Caki2 (cell line): ENCODE data around the gene HLA-DQA1. TPM values are rescaled to one million over a fixed set of nuclear protein-coding genes. Genes with fewer than 3 reads are reported as not detected.
A peak's percentile ranks its signal among the peaks of the same experiment; 100 is the strongest.
"Not testable (repeated sequence)": the region's sequence is repeated elsewhere in the genome, so short reads cannot be mapped to it uniquely, and the experiment has no call there.

Experiments
- DNase-seq: peaks from one replicate; pipeline ENCODE4 v3.0.0-alpha.2; 2015; ENCODE audit warnings: low read depth
- in situ Hi-C: cut with HindIII; loops from 2 replicates; pipeline ENCODE4 v1.10.0; 2016; ENCODE audit warnings: low sequenced_read_pairs, low pct_unique_long_range_greater_than_20kb, mixed read lengths
- total RNA-seq: library from RNA; depleted of rRNA; stranded (reverse); fragments of >200 nt; shearing (Covaris generic); gene quantifications from 2 replicates; pipeline ENCODE4 v1.2.3, GENCODE V29; 2014; ENCODE audit warnings: low replicate concordance

Gene HLA-DQA1
- total RNA-seq, 1 experiment from 2014 or later: not detected

DNA sequence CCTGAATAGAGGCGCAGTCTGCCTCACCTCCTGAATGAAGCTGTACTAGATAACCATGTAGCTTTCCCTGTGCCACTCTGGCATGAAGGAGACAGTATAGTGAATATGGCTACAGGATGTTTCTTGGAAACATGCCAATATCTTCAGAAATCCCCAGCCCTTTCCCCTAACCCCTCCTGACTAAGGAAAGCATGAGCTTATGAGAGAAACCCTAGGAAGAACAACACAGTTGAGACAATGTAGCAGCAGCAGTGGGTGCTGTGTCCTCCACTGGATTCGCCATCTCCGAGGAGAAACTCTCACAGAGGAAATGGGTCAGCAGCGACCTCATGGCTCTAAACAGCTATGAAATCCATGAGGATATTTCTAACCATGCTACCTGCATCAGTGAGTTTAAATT, 6.7 kb downstream of the HLA-DQA1 start:
- in situ Hi-C loops: no loop called here
- DNase-seq: no peak

DNA sequence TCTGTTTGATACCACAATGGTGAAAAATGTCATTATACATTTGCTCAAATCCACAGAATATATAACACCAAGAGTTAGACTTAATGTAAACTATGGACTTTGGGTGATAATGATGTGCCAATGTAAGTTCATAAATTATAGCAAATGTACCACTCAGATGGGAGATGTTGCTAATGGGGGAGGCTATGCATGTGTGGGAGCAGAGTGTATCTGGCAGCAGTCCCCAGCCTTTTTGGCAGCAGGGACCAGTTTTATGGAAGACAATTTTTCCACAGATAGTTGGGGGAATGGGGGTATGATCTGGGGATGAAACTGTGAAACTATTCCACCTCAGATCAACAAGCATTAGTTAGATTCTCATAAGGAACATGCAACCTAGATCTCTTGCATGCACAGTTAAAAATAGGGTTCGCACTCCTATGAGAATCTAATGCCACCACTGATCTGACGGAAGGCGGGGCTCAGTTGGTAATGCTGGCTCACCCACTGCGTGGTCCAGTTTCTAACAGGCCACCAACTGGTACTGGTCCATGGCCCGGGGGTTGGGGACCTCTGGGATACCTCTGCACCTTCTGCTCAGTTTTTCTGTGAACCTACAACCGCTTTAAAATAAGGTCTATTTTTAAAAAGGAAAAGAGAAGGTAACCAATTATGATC, 8.0 kb downstream of the HLA-DQA1 start:
- in situ Hi-C loops: no loop called here
- DNase-seq: no peak

DNA sequence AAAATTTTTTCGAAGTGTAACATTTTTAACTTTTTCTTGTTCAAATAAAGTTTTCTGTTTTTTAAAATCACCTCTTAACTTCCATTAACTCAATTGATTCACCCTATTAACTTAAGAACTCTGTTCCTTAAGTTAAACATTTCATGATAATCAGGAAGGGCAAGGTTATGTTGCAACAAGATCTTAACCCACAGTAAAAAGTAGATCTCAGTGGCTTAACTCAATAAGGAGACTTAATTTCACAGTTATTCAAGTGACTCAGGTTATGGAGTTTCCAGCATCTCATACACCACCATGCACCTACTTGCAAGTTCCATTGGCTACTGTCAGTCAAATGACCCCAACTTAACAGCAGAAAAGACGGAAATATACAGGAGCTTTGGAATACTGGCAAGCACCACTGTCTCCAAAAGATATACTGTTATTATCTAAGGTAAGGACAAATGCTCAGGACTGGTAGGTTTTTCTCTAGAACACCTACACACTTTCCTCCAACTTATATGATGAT, 18.1 kb downstream of the HLA-DQA1 start:
- DNase-seq: no peak
- in situ Hi-C loops: no loop called here

DNA sequence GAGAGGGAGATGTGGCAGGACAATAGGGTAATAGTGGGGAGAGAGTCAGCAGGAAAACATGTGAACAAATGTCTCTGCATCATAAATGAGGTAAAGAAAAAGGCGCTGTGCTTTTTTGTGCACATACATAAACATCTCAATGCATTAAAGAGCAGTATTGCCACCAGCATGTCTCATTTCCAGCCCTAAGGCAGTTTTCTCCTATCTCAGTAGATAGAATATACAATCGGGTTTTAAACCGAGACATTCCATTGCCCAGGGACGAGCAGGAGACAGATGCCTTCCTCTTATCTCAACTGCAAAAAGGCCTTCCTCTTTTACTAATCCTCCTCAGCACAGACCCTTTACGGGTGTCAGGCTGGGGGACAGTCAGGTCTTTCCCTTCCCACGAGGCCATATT, 20.1 kb downstream of the HLA-DQA1 start:
- in situ Hi-C loops, DNase-seq: not testable (repeated sequence)

DNA sequence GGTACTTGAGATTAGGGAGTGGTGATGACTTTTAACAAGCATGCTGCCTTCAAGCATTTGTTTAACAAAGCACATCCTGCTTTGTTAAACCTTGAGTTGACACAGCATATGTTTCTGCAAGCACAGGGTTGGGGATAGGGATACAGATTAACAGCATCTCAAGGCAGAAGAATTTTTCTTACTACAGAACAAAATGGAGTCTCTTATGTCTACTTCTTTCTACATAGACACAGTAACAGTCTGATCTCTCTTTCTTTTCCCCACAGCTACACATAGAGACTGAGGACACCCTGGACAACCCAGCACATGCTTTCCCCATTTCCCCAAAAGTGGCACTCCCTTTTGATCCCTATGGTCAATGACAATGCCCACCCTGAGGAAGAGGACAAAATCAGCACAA, 20.6 kb downstream of the HLA-DQA1 start:
- DNase-seq: not testable (repeated sequence)

DNA sequence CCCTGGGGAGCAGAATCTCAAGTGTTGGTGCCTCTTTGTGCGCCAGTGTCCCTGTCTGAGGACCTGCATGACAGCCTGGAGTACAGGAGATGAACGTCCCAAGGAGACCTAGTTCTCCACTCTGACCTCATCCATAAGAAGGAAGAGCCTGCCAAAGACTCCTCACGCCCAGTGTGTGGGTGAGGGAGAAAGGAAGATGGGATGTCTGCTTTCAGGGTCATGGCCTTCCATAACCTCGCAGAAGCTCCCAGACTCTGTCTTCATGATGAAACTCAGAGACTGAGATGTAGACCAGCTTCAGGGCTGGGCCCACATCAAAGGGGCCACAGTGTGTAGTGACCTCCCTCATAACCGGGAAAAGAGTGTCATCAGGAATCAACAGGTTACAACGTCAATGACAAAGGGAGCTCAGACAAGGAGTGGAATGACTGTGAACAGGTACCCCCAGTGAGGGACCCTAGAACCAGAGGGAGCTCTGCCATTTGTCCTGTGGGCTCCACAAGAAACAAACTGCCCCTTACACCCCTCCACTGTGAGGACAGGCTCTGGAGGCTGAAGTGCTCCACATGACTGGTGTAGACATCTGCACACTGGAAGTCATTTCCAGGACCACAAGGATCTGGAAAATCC, 21.2 kb downstream of the HLA-DQA1 start:
- DNase-seq: no peak
- in situ Hi-C loops: no loop called here

More for the DNA sequence above, 20.6 kb downstream of the HLA-DQA1 start:
- in situ Hi-C loops: not testable (repeated sequence)

DNA sequence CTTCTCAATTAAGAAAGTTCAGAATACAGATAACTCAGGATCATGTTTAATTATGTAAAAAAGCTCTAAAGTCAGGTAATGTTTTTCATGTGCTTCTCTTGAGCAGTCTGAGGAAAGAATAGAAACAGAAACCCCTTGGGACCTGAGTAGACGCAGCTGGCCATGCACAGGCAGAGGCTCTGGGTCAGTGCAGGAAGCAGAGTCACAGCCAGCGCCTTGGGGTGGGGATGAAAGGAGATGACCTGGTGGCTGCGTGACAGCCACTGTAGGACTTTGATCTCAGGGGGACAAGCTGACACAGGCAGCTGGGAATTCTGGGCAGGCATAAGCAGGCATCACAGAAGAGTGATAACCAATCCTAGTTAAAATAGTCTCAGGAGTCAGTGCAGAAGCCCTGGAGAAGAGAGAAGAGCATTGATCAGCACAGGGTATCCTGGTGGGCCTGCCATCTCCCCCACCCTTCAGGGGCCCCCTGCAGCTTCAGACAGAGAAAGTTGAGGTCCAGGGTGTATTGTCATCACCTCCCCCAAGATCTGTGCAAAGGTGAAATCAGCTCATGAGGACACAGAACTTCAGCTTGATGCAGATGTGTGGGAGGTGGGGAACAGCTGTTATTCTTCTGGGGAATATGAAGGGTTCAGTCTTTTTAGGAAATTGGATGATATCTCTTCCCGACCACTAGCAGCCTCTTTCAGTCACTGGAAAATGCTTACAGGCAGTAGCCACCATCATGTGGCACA, 22.8 kb downstream of the HLA-DQA1 start:
- DNase-seq: no peak
- in situ Hi-C loops: no loop called here

DNA sequence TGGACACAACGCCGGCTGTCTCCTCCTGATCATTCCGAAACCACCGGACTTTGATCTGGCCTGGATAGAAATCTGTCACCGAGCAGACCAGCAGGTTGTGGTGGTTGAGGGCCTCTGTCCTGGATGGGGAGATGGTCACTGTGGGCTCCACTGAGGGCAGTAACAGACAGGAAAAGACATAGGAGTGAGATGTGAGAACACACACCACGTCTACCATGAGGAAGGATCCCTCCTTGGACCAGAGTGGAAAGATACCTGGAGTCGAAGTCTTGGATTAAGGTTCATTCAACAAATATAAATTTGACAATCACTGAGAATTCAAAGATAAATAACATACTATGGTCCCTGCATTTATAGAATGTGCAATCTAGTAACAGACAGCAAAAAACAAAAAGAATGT, 24.9 kb downstream of the HLA-DQA1 start:
- no peak for DNase-seq
- in situ Hi-C loops: no loop called here

DNA sequence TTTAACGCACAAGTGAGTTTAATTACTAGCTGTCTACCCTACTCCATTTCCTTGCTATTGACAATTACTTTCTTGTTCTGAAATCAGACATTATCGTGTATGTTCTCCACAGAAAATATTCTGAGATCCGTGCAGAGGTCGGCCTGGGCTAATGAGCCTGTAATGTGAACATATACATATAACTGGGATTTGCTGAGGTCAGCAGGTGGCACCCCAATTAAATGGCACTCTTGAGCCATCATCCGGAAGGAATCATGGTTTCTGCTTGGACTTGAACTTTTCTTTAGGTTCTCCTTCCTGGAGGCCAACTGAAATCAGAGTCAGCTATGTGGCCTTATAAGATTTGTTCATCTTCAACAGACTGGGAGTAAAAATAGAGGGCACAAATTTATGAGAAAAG, 25.6 kb downstream of the HLA-DQA1 start:
- in situ Hi-C loops: no loop called here
- DNase-seq: no peak

DNA sequence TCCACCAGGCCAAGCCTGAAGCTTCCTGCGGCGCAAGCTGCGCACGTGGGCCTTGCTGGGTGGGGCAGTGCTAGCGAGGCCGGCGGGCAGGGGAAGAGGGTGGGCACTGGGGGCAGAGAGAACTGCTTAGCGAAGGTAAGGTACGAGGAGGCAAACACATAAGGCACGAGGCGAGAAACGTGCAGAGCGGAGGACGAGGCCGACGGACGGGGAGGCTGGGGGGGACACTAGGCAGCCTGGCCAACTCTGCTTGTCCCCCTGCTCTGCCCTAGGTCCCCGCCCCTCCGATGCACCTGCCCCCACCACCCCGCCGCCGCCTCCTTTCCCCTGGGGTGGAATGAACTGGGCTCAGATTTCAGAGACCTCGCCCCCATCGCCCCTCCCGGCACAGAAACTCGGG, 27.1 kb downstream of the HLA-DQA1 start:
- DNase-seq: no peak
- in situ Hi-C loops: no loop called here

DNA sequence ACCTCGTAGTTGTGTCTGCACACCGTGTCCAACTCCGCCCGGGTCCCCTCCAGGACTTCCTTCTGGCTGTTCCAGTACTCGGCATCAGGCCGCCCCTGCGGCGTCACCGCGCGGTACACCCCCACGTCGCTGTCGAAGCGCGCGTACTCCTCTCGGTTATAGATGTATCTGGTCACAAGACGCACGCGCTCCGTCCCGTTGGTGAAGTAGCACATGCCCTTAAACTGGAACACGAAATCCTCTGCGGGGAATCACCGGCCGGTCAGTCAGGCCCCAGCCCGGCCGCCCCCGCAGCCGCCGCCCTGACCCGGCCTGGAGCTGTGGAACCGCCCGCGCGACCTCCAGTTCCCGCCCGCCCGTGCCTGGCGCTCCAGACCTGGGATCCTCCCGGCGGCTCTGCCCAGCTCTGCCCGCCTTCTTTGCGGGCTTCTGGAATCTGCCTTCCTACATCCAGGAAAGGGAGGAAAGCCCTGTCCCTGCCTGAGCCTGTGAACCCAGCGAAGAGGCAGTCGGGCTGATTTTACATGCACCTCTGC, 27.7 kb downstream of the HLA-DQA1 start:
- DNase-seq: no peak
- in situ Hi-C loops: no loop called here

DNA sequence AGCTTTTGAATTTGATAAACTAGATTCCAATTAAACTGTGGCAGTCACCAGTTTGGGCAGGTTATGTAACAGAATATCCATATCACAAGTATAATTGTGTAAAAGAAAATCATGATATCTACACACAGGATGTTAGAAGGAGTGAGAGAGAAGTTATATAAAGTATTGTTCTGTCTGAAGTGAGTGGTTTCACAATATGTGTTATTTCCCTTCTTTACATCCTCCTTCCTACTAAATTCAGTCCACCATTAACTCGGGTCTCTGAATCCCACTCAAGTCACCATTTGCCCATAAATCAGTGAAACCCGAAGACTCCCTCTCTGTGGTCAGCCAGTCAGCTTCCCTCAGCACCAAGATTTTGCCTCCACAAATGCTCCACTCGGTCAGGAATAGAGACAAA, 28.5 kb downstream of the HLA-DQA1 start:
- no peak for DNase-seq
- in situ Hi-C loops: no loop called here

DNA sequence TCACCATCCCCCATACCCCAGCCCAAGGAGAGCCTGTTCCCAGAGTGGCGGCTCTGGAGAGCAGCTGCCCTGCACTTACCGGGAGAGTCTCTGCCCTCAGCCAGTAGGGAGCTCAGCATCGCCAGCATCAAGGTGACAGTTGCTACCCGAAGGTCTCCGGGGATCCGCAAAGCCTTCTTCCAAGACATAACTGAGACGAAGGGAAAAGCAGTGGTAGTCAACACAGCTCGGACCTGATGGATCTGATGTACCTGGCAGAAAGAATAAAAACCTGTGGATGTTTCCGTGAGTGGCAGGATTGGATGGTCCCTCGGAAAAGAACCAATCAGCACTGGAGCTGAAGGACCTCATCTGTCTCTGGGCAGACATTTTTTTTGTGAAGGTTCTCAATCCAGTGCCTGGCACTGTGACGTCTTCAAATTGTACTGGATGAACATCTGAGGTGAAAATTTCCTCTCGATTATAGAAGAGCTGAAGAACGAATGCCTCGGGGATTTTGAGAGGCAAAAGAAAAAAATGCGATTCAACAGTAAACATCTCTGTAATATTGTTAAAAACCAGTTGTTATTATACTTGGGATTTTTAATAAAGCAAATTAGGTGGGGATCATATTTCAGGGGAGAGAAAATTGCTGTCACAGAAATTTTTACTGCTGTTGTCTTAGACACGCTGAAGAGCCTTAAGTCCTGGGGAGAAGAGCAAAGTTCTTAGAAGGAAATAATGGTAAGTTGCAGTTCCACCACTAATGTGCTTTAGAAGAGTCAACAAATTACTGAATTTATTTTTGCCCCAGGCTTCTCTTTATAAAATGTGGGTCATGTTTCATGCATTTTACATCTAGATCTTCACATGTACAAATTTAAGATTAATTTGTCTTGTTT, 29.5 kb downstream of the HLA-DQA1 start, which contains the start of gene HLA-DQB1:
TSS of gene HLA-DQB1 (minus strand) at position 238 of the 881 bp plus-strand sequence. CDS start at position 188, 50 bp downstream.
- DNase-seq: peak; percentile 16
- in situ Hi-C loops: no loop called here

DNA sequence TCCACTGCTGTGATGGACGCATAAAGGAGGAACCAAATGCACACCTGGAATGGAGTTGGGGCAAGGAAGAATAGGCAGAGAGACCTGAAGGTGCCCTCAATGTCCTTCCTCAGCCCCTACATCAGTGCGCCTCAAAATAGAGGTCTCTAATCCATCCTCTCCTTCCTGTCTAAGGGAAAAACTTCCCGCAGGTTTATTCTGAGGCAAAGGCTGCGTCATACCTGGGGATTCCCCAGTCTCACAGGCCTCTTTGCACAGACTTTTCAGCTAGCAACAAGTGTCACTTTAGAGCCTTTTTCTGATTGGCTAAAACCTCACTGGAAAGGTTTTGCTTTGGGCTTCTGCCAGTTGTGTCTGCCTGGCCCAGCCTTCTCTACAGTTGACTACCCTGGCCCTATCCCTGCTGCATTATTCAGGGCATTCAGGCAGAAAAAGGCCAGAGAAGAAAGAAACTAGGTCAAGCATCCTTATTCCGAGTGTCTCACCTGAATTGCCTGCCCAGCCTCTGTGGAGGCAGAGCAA, 31.1 kb downstream of the HLA-DQA1 start:
- in situ Hi-C loops: no loop called here
- DNase-seq: peak; percentile 27

DNA sequence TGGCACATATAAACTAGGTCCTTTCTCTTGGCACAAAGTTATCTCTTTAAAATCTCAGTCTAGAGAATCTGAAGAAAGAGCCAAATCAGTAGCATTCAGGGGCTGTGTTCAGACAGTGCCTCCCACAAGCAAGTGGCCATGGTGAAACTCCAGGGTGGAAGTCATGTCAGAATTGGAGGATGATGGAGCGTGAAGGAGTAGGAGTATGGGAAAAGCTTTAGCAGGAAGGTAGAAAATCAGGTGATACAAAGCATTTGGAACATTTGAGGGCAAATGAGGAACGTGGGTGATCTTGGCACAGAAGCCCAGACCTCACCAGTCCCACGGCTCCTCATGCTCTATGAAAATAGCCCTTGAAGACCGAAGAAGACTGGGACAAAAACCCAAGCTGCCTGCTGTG, 32.0 kb downstream of the HLA-DQA1 start:
- DNase-seq: no peak
- in situ Hi-C loops: no loop called here

DNA sequence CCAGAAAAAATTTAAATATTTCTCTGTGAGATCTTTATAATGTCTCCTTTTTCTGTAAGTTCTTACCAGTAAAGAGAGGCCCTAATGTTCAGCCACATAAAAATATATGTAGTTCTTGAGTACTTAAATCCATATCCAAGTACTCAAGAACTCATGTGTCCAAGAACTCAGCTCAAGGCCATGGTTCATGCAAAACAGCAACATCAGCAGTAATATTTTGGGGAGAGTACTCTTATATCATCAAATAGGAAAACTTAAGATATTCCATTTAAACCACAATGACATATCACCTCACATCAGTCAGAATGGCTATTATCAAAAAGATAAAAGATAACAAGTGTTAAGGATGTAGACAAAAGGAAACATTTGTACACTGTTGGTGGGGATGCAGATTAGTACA, 32.7 kb downstream of the HLA-DQA1 start:
- in situ Hi-C loops: no loop called here
- DNase-seq: no peak

DNA sequence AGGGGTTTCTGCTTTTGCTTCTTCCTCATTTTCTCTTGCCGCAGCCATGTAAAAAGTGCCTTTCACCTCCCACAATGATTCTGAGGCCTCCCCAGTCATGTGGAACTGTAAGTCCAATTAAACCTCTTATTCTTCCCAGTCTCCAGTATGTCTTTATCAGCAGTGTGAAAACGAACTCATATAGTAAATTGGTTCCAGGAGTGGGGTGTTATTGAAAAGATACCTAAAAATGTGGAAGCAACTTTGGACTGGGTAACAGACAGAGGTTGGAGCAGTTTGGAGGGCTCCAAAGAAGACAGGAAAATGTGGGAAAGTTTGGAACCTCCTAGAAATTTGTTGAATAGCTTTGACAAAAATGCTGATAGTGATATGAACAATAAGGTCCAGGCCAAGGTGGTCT, 34.7 kb downstream of the HLA-DQA1 start:
- in situ Hi-C loops, DNase-seq: not testable (repeated sequence)

DNA sequence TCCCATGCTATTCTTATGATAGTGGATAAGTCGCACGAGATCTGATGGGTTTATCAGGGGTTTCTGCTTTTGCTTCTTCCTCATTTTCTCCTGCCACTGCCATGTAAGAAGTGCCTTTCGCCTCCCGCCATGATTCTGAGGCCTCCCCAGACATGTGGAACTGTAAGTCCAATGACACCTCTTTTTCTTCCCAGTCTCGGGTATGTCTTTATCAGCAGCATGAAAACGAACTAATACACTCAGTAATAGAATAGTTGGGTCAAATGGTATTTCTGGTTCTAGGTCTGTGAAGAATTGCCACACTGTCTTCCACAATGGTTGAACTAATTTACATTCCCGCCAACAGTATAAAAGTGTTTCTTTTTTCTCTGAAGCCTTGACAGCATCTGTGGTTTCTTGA, 36.9 kb downstream of the HLA-DQA1 start:
- DNase-seq, in situ Hi-C loops: not testable (repeated sequence)
